Stomach (tissue), 9 donors: ENCODE measurements around the gene PNPLA5. TPM values are rescaled to one million over a fixed set of nuclear protein-coding genes. Genes with fewer than 3 reads are reported as not detected.

Experiments
- DNase-seq, 2 donors: peaks; one replicate each; pipeline versions ENCODE4 v3.0.0 to v3.0.0-alpha.2; 2013 to 2019
- H3K27ac ChIP-seq, 5 donors: fragments of 200-600 bp in 4 of 5; sonication (generic) in 4 of 5; one replicate each; pipeline ENCODE4 v1.5.1; 2013 to 2019; ENCODE audit warnings: mild to moderate bottlenecking in 1 of 5, moderate library complexity in 1 of 5
- H3K27me3 ChIP-seq, 3 donors: fragments of 200-600 bp; sonication (generic); one replicate each; pipeline ENCODE4 v1.5.1; 2017 to 2019; ENCODE audit warnings: mixed run types in 1 of 3
- H3K36me3 ChIP-seq, 4 donors: fragments of 200-600 bp; sonication (generic); 1 replicate in 3 of 4; 2 replicates in 1 of 4; pipeline ENCODE4 v1.5.1; 2016 to 2019
- H3K4me1 ChIP-seq, 4 donors: fragments of 200-600 bp; sonication (generic); one replicate each; pipeline ENCODE4 v1.5.1; 2016 to 2019
- H3K4me3 ChIP-seq, 4 donors: fragments of 200-600 bp; sonication (generic) in 3 of 4; one replicate each; pipeline ENCODE4 v1.5.1; 2016 to 2019; ENCODE audit warnings: mild to moderate bottlenecking in 1 of 4
- H3K9me3 ChIP-seq, 4 donors: fragments of 200-600 bp; sonication (generic); one replicate each; pipeline ENCODE4 v1.5.1; 2016 to 2019
- EP300 ChIP-seq: sonication (generic); formaldehyde crosslinking; IDR thresholded peaks from one replicate; pipeline ENCODE4 v1.6.1; 2017; ENCODE audit warnings: antibody characterized with exemption
- POLR2A ChIP-seq, 4 donors: fragments of 450-650 bp; IDR thresholded peaks; one replicate each; pipeline ENCODE4 v1.6.1; 2016; ENCODE audit warnings: antibody characterized with exemption in 4 of 4, control low read depth in 2 of 4, mild to moderate bottlenecking in 1 of 4, moderate library complexity in 1 of 4
- POLR2AphosphoS5 ChIP-seq, 3 donors: sonication (generic); formaldehyde crosslinking; IDR thresholded peaks; one replicate each; pipeline ENCODE4 v1.6.1; 2016; ENCODE audit warnings: antibody characterized with exemption in 3 of 3
- WGBS, 5 donors: extraction: QIAGEN DNeasy Blood & Tissue Kit in 3 of 5; methylation state at CpG; one replicate each; pipeline versions ENCODE4 v1.1.5 to v1.1.7; 2013 to 2018; 5-methylcytosine and 5-hydroxymethylcytosine counted together
- intact Hi-C: fragments of 100-400 bp; cut with DNase I; formaldehyde crosslinking; loops from one replicate; pipeline ENCODE4 v1.15.1; 2023; ENCODE audit warnings: low total_unique reads
- polyA plus RNA-seq, 3 donors: library from polyadenylated mRNA; stranded (reverse); fragments of 200-250 nt; gene quantifications; one replicate each; pipeline ENCODE4 v1.2.3, GENCODE V29; 2013
- total RNA-seq, 5 donors: library from RNA; depleted of rRNA; stranded (reverse); fragments of >200 nt; gene quantifications; one replicate each; pipeline versions ENCODE4 v1.1.0 to v1.2.3, GENCODE V29; 2014 to 2016
- TF ChIP-seq, protein P1 (sequence below), 7 experiments: fragments of 450-650 bp in 4 of 7; fragments of 200-600 bp in 3 of 7; sonication (generic) in 3 of 7; IDR thresholded peaks; one replicate each; pipeline ENCODE4 v1.5.1; 2016 to 2019; ENCODE audit warnings: antibody characterized with exemption in 7 of 7, control low read depth in 2 of 7, mild to moderate bottlenecking in 1 of 7
- donor health status: healthy with polysubstance abuse.
- donor health status: Bipolar disorder and iron deficiency.
- donor health status: healthy.

The PNPLA5 gene
- total and polyA plus RNA-seq, 8 donors: not detected

- DNase-seq: no peak
- H3K27me3 ChIP-seq: peaks cover 0 to 58% (median 0%) of the 10 kb centered on the region in 3 donors
- no peaks in the 10 kb centered on the region for H3K36me3 ChIP-seq
- no peak overlapping the region for H3K27ac ChIP-seq
- intact Hi-C loops: no loop called here
- H3K9me3 ChIP-seq: no peaks in the 10 kb centered on the region
- no peak for TF ChIP-seq POLR2A (IDR thresholded peaks at IDR 0.05)
- H3K4me3 ChIP-seq: no peak overlapping the region
- peaks cover 0 to 10% (median 0%) of the 10 kb centered on the region in 4 donors for H3K4me1 ChIP-seq
- 86 to 94% (median 89%) methylated on average over 7 to 18 of the region's 18 CpGs for WGBS, 5 donors
Observed at GRCh38 chr22:43832393-43833265, 59.2 kb downstream of the PNPLA5 start.

GRCh38 chr22:43831561-43832392, 60.0 kb downstream of the PNPLA5 start:
- Histone ChIP-seq H3K27me3 (peaks cover 0 to 52% (median 0%) of the 10 kb centered on the region in 3 donors), H3K4me1 (peaks cover 0 to 17% (median 3%) of the 10 kb centered on the region in 4 donors), H3K36me3 (no peaks in the 10 kb centered on the region), H3K4me3 (no peak overlapping the region), H3K27ac (no peak overlapping the region), H3K9me3 (no peaks in the 10 kb centered on the region)
- WGBS, 5 donors: 87 to 93% (median 91%) methylated on average over 27 to 33 of the region's 33 CpGs
- TF ChIP-seq POLR2A (IDR thresholded peaks at IDR 0.05): no peak
- no peak for TF ChIP-seq EP300
- TF ChIP-seq, protein P1, sequence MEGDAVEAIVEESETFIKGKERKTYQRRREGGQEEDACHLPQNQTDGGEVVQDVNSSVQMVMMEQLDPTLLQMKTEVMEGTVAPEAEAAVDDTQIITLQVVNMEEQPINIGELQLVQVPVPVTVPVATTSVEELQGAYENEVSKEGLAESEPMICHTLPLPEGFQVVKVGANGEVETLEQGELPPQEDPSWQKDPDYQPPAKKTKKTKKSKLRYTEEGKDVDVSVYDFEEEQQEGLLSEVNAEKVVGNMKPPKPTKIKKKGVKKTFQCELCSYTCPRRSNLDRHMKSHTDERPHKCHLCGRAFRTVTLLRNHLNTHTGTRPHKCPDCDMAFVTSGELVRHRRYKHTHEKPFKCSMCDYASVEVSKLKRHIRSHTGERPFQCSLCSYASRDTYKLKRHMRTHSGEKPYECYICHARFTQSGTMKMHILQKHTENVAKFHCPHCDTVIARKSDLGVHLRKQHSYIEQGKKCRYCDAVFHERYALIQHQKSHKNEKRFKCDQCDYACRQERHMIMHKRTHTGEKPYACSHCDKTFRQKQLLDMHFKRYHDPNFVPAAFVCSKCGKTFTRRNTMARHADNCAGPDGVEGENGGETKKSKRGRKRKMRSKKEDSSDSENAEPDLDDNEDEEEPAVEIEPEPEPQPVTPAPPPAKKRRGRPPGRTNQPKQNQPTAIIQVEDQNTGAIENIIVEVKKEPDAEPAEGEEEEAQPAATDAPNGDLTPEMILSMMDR (IDR thresholded peaks at IDR 0.05): no peak
- TF ChIP-seq POLR2AphosphoS5 (IDR thresholded peaks at IDR 0.05): no peak
- DNase-seq: no peak
- intact Hi-C loops: no loop called here

DNA sequence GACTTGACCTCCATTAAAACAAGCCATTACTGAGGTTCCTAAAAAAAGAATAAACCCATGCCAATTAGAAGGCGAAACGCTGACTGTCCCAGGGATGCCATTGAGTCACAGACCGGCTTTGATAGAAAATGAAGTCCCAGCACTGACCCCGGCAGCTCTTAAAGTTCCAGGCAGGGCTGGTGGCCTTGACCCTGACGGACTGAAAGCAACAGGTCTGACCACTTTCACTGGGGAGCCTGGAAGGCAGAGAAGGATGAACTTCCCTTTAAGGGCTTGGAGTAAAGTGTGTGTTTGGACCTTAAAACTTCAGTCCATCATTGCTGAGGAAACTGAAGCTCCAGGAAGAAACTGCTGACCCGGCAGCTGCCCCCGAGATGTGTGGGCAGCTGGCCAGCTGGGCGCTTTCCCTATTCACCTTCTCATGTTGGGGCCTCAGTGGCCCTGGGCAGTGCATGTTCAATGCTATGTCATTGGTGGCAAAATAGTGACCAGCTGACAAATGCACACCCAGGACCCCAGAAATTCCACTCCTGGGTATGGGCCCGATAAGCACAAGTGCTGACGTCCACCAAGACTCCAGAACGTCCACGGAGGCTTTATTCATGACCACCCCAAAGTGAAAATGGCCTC, 60.8 kb downstream of the PNPLA5 start:
- Histone ChIP-seq H3K36me3 (no peaks in the 10 kb centered on the region), H3K4me1 (peaks cover 3 to 23% (median 10%) of the 10 kb centered on the region in 4 donors), H3K4me3 (no peak overlapping the region), H3K27me3 (peaks cover 0 to 45% (median 0%) of the 10 kb centered on the region in 3 donors), H3K27ac (no peak overlapping the region), H3K9me3 (no peaks in the 10 kb centered on the region)
- intact Hi-C loops: no loop called here
- TF ChIP-seq POLR2A (IDR thresholded peaks at IDR 0.05): no peak
- TF ChIP-seq POLR2AphosphoS5 (IDR thresholded peaks at IDR 0.05): no peak
- TF ChIP-seq EP300: no peak
- TF ChIP-seq, protein P1 (IDR thresholded peaks at IDR 0.05): no peak
- DNase-seq: no peak
- 57 to 74% (median 65%) methylated on average over 12 of the region's 12 CpGs for WGBS, 5 donors

- 68 to 76% (median 71%) methylated on average over 33 of the region's 33 CpGs for WGBS, 5 donors
- no peak for DNase-seq
- Histone ChIP-seq H3K27me3 (peaks cover 0 to 36% (median 0%) of the 10 kb centered on the region in 3 donors), H3K4me3 (no peak overlapping the region), H3K9me3 (no peaks in the 10 kb centered on the region), H3K4me1 (peaks cover 6 to 23% (median 11%) of the 10 kb centered on the region in 4 donors), H3K36me3 (no peaks in the 10 kb centered on the region), H3K27ac (peak overlapping the region in 2 of 5 donors; percentile 57 to 58)
- TF ChIP-seq, protein P1 (IDR thresholded peaks at IDR 0.05): no peak
- TF ChIP-seq POLR2A (IDR thresholded peaks at IDR 0.05) (no peak), POLR2AphosphoS5 (IDR thresholded peaks at IDR 0.05) (no peak), EP300 (no peak)
- intact Hi-C loops: no loop called here
Observed at GRCh38 chr22:43829904-43830851, 61.6 kb downstream of the PNPLA5 start.
